NCI-H345 (cell line): ENCODE data around the gene DPY19L2.
"Not testable (repeated sequence)": the region's sequence is repeated elsewhere in the genome, so short reads cannot be mapped to it uniquely, and the experiment has no call there.

Source experiments
- DNase-seq: peaks from one replicate; lab custom pipeline; 2025; lab: John Stamatoyannopoulos, UW

DPY19L2 gene

DNA sequence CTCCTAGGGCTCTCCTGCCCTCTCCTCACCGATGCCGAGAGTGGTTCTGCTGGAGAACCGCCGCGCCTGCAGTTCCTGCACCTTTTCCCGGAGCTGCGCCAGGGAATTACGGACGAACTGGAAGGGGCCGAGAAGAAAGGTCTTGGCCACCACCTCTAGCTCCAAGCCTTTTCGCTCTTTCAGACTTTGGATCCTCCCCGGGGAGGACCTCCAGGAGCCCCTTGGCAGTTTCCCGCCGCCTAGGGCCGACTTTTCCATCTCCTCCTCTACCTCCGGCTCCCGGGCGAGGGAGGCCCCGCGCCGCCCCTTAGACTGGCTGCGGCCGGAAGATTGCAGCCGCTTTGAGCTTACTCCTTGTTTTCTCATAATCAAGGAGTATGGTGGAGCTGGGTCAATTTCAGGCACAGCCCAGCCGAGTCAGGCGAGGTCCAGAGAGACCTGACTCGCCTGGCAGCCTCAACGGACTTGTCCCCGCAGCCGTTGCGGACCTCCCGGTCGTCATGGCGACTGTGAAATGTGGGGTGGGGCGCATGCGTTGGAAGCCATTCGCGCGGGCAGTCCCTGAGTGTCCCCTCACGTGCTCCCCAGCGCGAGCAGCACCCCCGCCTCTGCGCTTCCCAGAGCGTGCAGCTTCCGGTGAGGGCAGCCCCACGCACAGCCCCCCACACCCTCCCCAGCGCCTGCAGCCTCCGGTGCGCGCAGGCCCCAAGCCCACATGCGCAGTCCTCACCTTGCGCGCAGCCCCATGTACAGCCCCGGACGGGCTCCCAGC lies at the start of gene DPY19L2:
DPY19L2 (minus strand) TSS at position 466 of the 772 bp plus-strand sequence; CDS start at position 366, 100 bp downstream.
- peak; percentile 80 for DNase-seq

DNA sequence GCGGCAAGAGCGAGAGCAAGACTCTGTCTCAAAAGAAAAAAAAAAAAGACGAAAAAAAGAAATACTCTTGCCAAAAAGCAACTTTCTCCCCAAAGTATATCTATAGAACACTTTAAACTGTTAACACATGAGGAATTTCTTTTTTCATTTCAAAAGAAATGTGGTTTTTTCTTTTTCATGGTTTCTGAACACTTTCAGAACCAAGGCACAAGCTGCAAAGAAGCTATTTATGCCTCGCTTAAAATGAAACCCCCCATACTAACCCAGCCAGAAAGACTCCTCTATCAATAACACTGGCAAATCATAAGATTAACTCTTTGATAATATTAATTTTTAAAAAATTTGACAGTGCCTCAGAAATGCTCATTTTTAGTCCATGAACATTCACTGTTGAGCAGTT lies 48.6 kb upstream of the DPY19L2 start:
- DNase-seq = not testable (repeated sequence)

DNA sequence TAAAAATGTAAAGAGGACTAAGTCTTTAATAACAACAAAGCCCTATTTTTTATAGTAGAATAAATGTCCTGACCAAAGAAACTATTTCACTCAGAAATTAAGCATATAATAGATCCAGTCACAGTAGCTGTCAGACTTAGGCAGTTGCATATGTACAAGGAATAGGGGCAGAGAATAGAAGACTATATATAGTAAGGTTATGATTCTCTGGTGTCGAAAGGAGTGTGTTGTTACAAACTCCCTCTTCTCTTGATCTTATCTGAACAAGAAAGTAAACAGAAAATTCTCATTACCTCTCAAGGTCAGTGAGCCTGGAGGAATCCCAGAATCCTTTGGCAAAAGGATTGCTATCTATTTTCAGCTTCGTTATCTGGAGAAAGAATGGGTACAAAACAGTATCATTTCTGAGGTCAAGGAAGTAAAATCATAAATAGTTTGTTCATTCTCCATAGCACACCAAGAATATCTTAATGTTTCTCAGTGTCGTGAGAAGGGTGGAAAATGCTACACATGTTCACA lies 46.9 kb upstream of the DPY19L2 start:
- not testable (repeated sequence) for DNase-seq

GRCh38 chr12:63714409-63714808 lies 46.1 kb upstream of the DPY19L2 start:
- not testable (repeated sequence) for DNase-seq

DNA sequence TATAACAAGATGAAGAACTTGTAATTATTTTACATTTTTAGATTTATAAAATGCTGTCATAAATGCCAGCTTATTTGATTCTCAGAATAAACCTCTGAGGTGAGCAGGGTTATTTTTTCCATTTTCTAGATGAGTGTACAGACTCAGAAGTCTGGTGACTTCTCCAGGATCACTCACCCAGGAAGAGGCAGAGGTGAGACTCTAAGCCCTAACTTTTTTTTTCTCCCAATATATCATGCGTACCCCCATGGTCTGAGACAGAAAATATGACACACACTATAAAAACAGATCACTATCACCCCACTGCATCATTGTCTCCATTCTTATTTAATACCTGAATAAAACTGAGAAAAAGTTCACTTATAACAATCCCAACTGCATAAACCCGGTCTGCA lies 45.4 kb upstream of the DPY19L2 start:
- DNase-seq = not testable (repeated sequence)

GRCh38 chr12:63712979-63713680 lies 44.8 kb upstream of the DPY19L2 start:
- DNase-seq = not testable (repeated sequence)

DNA sequence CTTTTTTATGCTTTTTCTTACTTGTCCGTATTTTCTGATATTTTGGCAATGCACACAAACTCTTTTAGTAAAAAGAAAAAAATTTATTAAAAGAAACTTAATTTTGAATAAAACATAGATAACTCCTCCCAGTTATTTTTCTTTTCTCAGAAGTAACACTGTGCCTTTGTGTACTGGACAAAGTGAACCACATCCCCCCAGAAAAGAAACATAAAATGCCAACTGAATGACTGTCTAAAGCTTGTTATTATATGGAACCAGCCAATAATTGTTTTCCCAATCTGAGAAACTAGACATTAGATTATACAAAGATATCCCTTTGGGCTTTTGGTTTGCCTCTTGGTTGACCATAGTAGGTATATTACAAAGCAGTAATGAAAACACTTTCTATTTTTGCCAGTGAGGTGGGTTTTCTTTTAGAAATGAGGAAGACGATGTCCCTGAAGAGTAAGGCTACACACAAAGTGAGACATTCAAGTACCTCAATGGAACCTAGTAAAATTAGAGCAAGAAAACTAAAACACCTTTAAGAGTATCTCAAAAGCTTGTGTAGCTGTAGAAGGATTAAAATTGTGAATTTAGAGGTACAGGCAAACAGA lies 44.2 kb upstream of the DPY19L2 start:
- DNase-seq = not testable (repeated sequence)

- peak; percentile 66 for DNase-seq
These were observed 43.0 kb upstream of the DPY19L2 start for GRCh38 chr12:63711339-63711738.

DNA sequence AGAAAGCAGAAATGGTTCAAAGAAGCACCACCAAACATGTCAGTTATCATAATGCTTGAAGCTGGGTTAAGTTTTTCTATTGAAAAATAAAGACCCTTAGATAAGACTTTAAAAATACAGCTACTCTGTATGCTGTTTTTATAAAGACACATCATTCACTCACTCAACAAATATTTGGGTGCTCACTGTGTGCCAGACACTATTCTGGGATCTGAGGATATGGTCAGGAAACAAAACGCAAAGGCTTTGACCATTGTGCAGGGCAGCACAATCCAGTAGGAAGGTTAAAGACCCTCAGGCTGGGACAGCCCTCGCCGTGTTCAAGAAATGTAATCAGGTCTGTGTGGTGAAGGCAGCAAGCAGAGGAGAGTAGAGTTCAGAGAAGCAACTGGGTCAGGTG lies 38.0 kb upstream of the DPY19L2 start:
- DNase-seq = no peak

- not testable (repeated sequence) for DNase-seq
These were observed 31.5 kb upstream of the DPY19L2 start for GRCh38 chr12:63699678-63700382.

DNA sequence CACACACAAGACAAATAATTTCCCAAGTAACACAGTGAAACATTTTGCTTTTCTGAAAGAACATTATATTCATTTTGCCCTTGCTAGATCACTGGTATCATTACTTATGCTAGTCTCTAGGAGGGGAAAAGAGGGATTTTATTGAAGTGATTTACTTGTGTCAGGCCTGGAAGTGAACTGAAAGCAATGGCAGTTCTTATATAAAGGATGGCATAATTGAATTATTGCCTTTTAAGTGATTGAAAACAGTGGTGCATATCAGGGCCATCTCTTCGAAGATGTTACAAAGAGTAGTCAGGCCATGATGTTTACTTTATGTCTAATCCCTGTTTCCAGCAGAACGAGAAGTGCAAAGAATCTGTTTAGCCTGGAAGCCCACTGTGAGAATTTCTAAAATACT lies 30.7 kb upstream of the DPY19L2 start:
- DNase-seq = not testable (repeated sequence)

DNA sequence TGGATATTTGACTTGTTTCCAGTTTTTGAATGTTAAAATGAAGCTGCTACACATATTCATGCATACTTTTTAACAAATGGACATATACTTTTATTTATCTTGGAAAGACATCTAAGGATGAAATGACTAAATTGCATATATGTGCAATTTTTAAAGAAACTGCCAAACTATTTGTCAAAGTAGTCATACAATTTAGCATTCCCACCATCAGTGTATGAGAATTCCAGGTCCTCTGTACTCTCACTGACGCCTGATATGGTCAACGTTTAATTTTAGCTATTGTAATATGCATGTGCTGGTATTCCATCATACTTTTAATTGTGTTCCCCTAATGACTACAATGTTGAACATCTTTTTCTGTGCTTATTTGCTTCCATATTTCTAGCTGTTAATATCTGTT lies 22.5 kb upstream of the DPY19L2 start:
- not testable (repeated sequence) for DNase-seq

DNA sequence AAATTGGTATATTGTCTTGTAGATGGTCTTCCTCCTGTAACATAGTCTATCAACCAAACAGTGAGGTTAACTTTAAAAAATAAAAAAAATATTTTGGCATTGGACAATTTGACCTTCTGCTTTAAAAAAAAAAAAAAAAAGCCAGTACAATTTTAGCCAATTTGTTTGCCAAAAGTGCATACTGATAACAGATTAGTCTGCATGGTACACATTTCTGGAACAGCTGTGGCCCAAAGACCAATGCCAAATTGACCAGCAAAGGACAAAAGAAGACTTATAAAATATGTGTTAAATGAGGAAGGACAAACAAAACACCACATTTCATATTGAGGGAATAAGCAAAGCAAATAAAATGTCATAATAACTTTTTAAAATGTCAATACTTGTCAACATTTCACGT lies 20.8 kb upstream of the DPY19L2 start:
- not testable (repeated sequence) for DNase-seq

GRCh38 chr12:63686623-63687022 lies 18.3 kb upstream of the DPY19L2 start:
- not testable (repeated sequence) for DNase-seq

GRCh38 chr12:63685789-63686188 lies 17.5 kb upstream of the DPY19L2 start:
- DNase-seq = not testable (repeated sequence)

DNA sequence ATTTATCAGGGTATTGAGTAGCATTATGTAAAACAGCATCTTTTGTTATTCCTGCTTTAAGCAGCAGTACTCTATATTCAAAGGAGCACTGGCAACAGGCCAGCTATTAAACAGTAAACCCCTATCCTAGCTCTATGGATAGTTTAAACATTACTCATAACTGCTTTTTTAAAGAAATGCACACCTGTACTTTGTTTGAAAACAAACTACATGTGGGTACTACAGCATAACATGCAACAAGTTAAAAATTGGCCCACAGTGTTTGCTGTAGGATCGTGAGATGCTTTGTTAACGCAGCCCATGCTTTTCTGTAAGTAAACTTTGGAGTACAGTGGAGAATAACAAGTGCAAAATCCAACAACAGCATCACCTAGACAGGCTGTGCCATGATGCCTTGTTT lies 14.3 kb upstream of the DPY19L2 start:
- peak; percentile 38 for DNase-seq

GRCh38 chr12:63680758-63681157 lies 12.5 kb upstream of the DPY19L2 start:
- DNase-seq = not testable (repeated sequence)

- not testable (repeated sequence) for DNase-seq
These were observed 4.3 kb upstream of the DPY19L2 start for GRCh38 chr12:63672550-63672949.

- DNase-seq = not testable (repeated sequence)
These were observed 1.6 kb upstream of the DPY19L2 start for GRCh38 chr12:63669936-63670335.

GRCh38 chr12:63669427-63669826 lies 1.1 kb upstream of the DPY19L2 start:
- not testable (repeated sequence) for DNase-seq

- not testable (repeated sequence) for DNase-seq
These were observed 590 bp upstream of the DPY19L2 start for GRCh38 chr12:63668800-63669365.
